K562 (cell line): Measurements from ENCODE around the gene HELB. TPM values are rescaled to one million over a fixed set of nuclear protein-coding genes. Genes with fewer than 3 reads are reported as not detected.
A peak's percentile ranks its signal among the peaks of the same experiment; 100 is the strongest.

ENCODE experiments used
- BCOR ChIP-seq: fragments of 450-650 bp; IDR thresholded peaks from 2 replicates; pipeline ENCODE4 v1.6.1; 2016
- CSDE1 ChIP-seq, 2 experiments: fragments of 450-650 bp; IDR thresholded peaks; 2 replicates each; pipeline ENCODE4 v1.6.1; 2016; ENCODE audit warnings: mild to moderate bottlenecking in 1 of 2
- EGR1 ChIP-seq: fragments of 450-650 bp; conservative IDR thresholded peaks from 2 replicates; pipeline ENCODE4 v1.6.1; 2017; ENCODE audit warnings: mild to moderate bottlenecking
- ILF3 ChIP-seq: fragments of 450-650 bp; IDR thresholded peaks from 2 replicates; pipeline ENCODE4 v1.6.1; 2018; ENCODE audit warnings: antibody characterized with exemption, mild to moderate bottlenecking, moderate library complexity, borderline replicate concordance
- MAFG ChIP-seq: fragments of 450-650 bp; conservative IDR thresholded peaks from 2 replicates; pipeline ENCODE4 v1.6.1; 2016; ENCODE audit warnings: missing genetic modification characterization, missing compliant biosample characterization
- MTA2 ChIP-seq: fragments of 450-650 bp; IDR thresholded peaks from 2 replicates; pipeline ENCODE4 v1.6.1; 2016; ENCODE audit warnings: low read depth
- POLR2G ChIP-seq: fragments of 200-400 bp; formaldehyde crosslinking; IDR thresholded peaks from 2 replicates; pipeline ENCODE4 v1.6.1; 2017; ENCODE audit warnings: low read depth, mild to moderate bottlenecking, antibody characterized with exemption, low read length, moderate library complexity
- RAD21 ChIP-seq, 2 experiments: fragments of 250-450 bp in 1 of 2; fragments of 450-650 bp in 1 of 2; sonication (Bioruptor Pico) in 1 of 2; formaldehyde crosslinking in 1 of 2; IDR thresholded peaks in 1 of 2; conservative IDR thresholded peaks in 1 of 2; 2 replicates each; pipeline versions ENCODE4 v1.4.0 to v1.8.0; 2020 to 2022; ENCODE audit warnings: mild to moderate bottlenecking in 2 of 2, moderate library complexity in 1 of 2
- RHOXF2B ChIP-seq: fragments of 250-450 bp; sonication (Bioruptor Pico); conservative IDR thresholded peaks from 2 replicates; pipeline ENCODE4 v1.5.1; 2021
- RUNX1 ChIP-seq: sonication (generic); IDR thresholded peaks from 2 replicates; pipeline ENCODE4 v1.6.1; 2016; ENCODE audit warnings: antibody characterized with exemption, low read depth
- SMC3 ChIP-seq: conservative IDR thresholded peaks from 2 replicates; pipeline ENCODE4 v1.6.1; 2011; ENCODE audit warnings: low read depth, low read length, improper control_type of control experiment; ENCODE audit not compliant: insufficient read depth
- TEAD2 ChIP-seq: fragments of 450-650 bp; IDR thresholded peaks from 2 replicates; pipeline ENCODE4 v1.6.1; 2016; ENCODE audit warnings: missing genetic modification characterization, control low read depth, missing compliant biosample characterization
- TEAD4 ChIP-seq, 2 experiments: sonication (generic) in 1 of 2; formaldehyde crosslinking in 1 of 2; IDR thresholded peaks; 2 replicates each; pipeline versions ENCODE4 v1.6.1 to v1.8.0; 2012 to 2022; ENCODE audit warnings: borderline replicate concordance in 1 of 2, inconsistent platforms in 1 of 2, low read length in 1 of 2, mild to moderate bottlenecking in 1 of 2, missing genetic modification reagents in 1 of 2
- ZFP36 ChIP-seq: fragments of 150-350 bp; IDR thresholded peaks from 2 replicates; pipeline ENCODE4 v1.6.1; 2018; ENCODE audit warnings: low read length, low read depth; ENCODE audit not compliant: partially characterized antibody
- polyA plus RNA-seq, 8 experiments: library from polyadenylated mRNA; depleted of rRNA in 4 of 8; stranded (reverse) in 5 of 8; unstranded in 3 of 8; fragments of >200 nt; fragmentation: Nextera tagmentation in 2 of 8; fragmentation: Illumina TruSeq in 1 of 8; extraction: Ambion mirVana in 2 of 8; extraction: Trizol in 1 of 8; gene quantifications; 2 replicates each; pipeline versions ENCODE4 v1.2.1 to v1.2.3, GENCODE V29; 2011 to 2014; ENCODE audit warnings: inconsistent platforms in 1 of 8, missing spikeins in 1 of 8
- total RNA-seq, 7 experiments: library from RNA; depleted of rRNA in 6 of 7; stranded (reverse); fragments of >200 nt in 6 of 7; fragmentation: Illumina TruSeq in 2 of 7; extraction: Trizol in 2 of 7; gene quantifications; 2 replicates each; pipeline versions ENCODE4 v1.2.1 to v1.2.3, GENCODE V29; 2011 to 2021; ENCODE audit warnings: low replicate concordance in 1 of 7
- TF ChIP-seq, protein P1 (sequence below), 3 experiments: IDR thresholded peaks in 2 of 3; conservative IDR thresholded peaks in 1 of 3; 2 replicates each; pipeline ENCODE4 v1.5.1; 2011 to 2012; ENCODE audit warnings: low read length in 3 of 3, mild to moderate bottlenecking in 3 of 3, control low read depth in 2 of 3, improper control_type of control experiment in 1 of 3, inconsistent platforms in 1 of 3, low read depth in 1 of 3, mixed read lengths in 1 of 3, moderate library complexity in 1 of 3; ENCODE audit not compliant: insufficient read depth in 2 of 3
- TF ChIP-seq, protein P2 (sequence below): fragments of 450-650 bp; formaldehyde crosslinking; IDR thresholded peaks from 2 replicates; pipeline ENCODE4 v1.4.0; 2020; ENCODE audit warnings: mild to moderate bottlenecking, moderate library complexity
- TF ChIP-seq, protein P3 (sequence below): fragments of 250-450 bp; sonication (Bioruptor Pico); IDR thresholded peaks from 2 replicates; pipeline ENCODE4 v1.4.0; 2020; ENCODE audit warnings: mild to moderate bottlenecking, moderate library complexity, borderline replicate concordance

Gene HELB
- total and polyA plus RNA-seq, 9 of the 15 experiments (the other 6 are each of a cell fraction or from before 2014, with no cell fraction given): 0.74 to 7.6 (median 2.4) TPM

DNA sequence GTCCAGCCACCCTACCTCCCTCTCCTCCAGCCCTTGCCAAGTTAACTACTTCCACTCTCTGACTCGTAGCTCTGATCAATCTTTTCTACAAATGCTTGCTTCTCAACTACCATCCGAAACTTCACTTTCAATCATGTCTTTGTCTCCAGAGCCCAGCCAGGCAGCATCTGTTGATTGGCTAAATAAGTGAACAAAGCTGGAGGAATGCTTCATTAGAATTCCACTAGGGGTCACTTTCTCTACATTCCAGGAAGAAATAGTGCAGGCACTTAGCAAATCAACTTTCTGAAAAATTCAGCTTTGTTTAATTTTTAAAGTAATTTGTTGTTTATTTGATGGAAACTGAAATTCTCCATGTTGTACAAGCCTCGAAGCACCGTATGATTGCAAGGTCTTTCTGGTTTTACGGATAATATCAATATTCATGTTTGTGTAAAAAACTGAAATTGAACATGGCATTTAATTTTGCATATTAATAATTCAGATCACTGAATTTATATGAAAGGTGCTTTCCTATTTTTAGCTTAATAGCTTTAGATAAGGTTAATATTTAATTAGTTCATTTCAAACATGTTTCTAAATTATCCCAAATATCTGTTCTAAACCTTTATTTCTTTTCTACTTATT lies 32.4 kb upstream of the HELB start (continued):
- 0 out of 2 replicates have a peak, but pooled peaks have one; percentile 36 for TF ChIP-seq SMC3
- no peak for TF ChIP-seq RUNX1
- TF ChIP-seq, protein P1, sequence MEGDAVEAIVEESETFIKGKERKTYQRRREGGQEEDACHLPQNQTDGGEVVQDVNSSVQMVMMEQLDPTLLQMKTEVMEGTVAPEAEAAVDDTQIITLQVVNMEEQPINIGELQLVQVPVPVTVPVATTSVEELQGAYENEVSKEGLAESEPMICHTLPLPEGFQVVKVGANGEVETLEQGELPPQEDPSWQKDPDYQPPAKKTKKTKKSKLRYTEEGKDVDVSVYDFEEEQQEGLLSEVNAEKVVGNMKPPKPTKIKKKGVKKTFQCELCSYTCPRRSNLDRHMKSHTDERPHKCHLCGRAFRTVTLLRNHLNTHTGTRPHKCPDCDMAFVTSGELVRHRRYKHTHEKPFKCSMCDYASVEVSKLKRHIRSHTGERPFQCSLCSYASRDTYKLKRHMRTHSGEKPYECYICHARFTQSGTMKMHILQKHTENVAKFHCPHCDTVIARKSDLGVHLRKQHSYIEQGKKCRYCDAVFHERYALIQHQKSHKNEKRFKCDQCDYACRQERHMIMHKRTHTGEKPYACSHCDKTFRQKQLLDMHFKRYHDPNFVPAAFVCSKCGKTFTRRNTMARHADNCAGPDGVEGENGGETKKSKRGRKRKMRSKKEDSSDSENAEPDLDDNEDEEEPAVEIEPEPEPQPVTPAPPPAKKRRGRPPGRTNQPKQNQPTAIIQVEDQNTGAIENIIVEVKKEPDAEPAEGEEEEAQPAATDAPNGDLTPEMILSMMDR (IDR thresholded peaks at IDR 0.05 in 2 of 3, conservative IDR thresholded peaks at IDR 0.05 in 1 of 3; ENCODE audit: insufficient read depth in 2 of 3, low read depth in 1 of 3, low read length in 3 of 3): peak; percentile 52 to 73 (median 59); a peak in 5 of 6 replicates
- peak; percentile 90 for TF ChIP-seq TEAD2 (tag)
- no peak for TF ChIP-seq CSDE1 (IDR thresholded peaks at IDR 0.05)
- TF ChIP-seq, protein P2, sequence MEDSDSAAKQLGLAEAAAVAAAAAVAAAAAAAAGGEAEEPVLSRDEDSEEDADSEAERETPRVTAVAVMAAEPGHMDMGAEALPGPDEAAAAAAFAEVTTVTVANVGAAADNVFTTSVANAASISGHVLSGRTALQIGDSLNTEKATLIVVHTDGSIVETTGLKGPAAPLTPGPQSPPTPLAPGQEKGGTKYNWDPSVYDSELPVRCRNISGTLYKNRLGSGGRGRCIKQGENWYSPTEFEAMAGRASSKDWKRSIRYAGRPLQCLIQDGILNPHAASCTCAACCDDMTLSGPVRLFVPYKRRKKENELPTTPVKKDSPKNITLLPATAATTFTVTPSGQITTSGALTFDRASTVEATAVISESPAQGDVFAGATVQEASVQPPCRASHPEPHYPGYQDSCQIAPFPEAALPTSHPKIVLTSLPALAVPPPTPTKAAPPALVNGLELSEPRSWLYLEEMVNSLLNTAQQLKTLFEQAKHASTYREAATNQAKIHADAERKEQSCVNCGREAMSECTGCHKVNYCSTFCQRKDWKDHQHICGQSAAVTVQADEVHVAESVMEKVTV (CRISPR knock-in tag): peak; percentile 44; the same call in 1 of the 2 replicates
- TF ChIP-seq BCOR: no peak
- TF ChIP-seq MAFG (tag): no peak
- peak; percentile 79 for TF ChIP-seq TEAD4 (IDR thresholded peaks at IDR 0.05; ENCODE audit: low read length)
- no peak for TF ChIP-seq TEAD4 (CRISPR knock-in tag; IDR thresholded peaks at IDR 0.05; ENCODE audit: borderline replicate concordance)
- TF ChIP-seq MTA2: no peak
- peak; percentile 72 to 80 for TF ChIP-seq RAD21 (CRISPR knock-in tag; conservative IDR thresholded peaks at IDR 0.05 in 1 of 2, IDR thresholded peaks at IDR 0.05 in 1 of 2)
- TF ChIP-seq ILF3: no peak
- no peak for TF ChIP-seq RHOXF2B (CRISPR knock-in tag)
- TF ChIP-seq, protein P3, sequence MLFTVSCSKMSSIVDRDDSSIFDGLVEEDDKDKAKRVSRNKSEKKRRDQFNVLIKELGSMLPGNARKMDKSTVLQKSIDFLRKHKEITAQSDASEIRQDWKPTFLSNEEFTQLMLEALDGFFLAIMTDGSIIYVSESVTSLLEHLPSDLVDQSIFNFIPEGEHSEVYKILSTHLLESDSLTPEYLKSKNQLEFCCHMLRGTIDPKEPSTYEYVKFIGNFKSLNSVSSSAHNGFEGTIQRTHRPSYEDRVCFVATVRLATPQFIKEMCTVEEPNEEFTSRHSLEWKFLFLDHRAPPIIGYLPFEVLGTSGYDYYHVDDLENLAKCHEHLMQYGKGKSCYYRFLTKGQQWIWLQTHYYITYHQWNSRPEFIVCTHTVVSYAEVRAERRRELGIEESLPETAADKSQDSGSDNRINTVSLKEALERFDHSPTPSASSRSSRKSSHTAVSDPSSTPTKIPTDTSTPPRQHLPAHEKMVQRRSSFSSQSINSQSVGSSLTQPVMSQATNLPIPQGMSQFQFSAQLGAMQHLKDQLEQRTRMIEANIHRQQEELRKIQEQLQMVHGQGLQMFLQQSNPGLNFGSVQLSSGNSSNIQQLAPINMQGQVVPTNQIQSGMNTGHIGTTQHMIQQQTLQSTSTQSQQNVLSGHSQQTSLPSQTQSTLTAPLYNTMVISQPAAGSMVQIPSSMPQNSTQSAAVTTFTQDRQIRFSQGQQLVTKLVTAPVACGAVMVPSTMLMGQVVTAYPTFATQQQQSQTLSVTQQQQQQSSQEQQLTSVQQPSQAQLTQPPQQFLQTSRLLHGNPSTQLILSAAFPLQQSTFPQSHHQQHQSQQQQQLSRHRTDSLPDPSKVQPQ: no peak
- no peak for TF ChIP-seq ZFP36
- no peak for TF ChIP-seq POLR2G
- no peak for TF ChIP-seq EGR1
